NCI-H446 treated with DMSO at 0.1 percent for 48 hours (cell line): ENCODE data around the gene ATP11B.

Experiments
- DNase-seq: peaks from one replicate; lab custom pipeline; 2025; lab: John Stamatoyannopoulos, UW

The ATP11B gene

GRCh38 chr3:182910936-182911781 is 117.9 kb downstream of the ATP11B start:
- DNase-seq: no peak

GRCh38 chr3:182911782-182912111 is 118.4 kb downstream of the ATP11B start:
- DNase-seq: no peak

- DNase-seq: no peak
Measured at GRCh38 chr3:182912474-182912873, 119.2 kb downstream of the ATP11B start.

GRCh38 chr3:182913889-182914288 is 120.6 kb downstream of the ATP11B start:
- no peak for DNase-seq

- no peak for DNase-seq
Measured at GRCh38 chr3:182914341-182914740, 121.0 kb downstream of the ATP11B start.

GRCh38 chr3:182917134-182917533 is 123.8 kb downstream of the ATP11B start:
- no peak for DNase-seq

GRCh38 chr3:182919866-182920357 is 126.6 kb downstream of the ATP11B start:
- DNase-seq: no peak

GRCh38 chr3:182920515-182921084 is 127.3 kb downstream of the ATP11B start:
- DNase-seq: no peak

GRCh38 chr3:182921665-182922355 is 128.5 kb downstream of the ATP11B start:
- DNase-seq: no peak

- DNase-seq: no peak
Measured at GRCh38 chr3:182925330-182925943, 132.1 kb downstream of the ATP11B start.

- no peak for DNase-seq
Measured at GRCh38 chr3:182925944-182926337, 132.6 kb downstream of the ATP11B start.

GRCh38 chr3:182935803-182936202 is 142.5 kb downstream of the ATP11B start:
- DNase-seq: no peak

GRCh38 chr3:182936239-182936917 is 143.1 kb downstream of the ATP11B start:
- no peak for DNase-seq

- DNase-seq: no peak
Measured at GRCh38 chr3:182936918-182937285, 143.6 kb downstream of the ATP11B start.

- no peak for DNase-seq
Measured at GRCh38 chr3:182937293-182938051, 144.2 kb downstream of the ATP11B start.

- no peak for DNase-seq
Measured at GRCh38 chr3:182940266-182940808, 147.0 kb downstream of the ATP11B start.

GRCh38 chr3:182941719-182942118 is 148.4 kb downstream of the ATP11B start:
- no peak for DNase-seq

GRCh38 chr3:182947888-182948287 is 154.6 kb downstream of the ATP11B start:
- DNase-seq: no peak

- no peak for DNase-seq
Measured at GRCh38 chr3:182948305-182948704, 155.0 kb downstream of the ATP11B start.

GRCh38 chr3:182949688-182950087 is 156.4 kb downstream of the ATP11B start:
- DNase-seq: no peak
